Duodenal mucosa (tissue), 2 donors: ENCODE data around the gene CAD.
A peak's percentile ranks its signal among the peaks of the same experiment; 100 is the strongest.

Experiments used
- H3K27ac ChIP-seq: one replicate; pipeline ENCODE4 v1.7.0; 2013; ENCODE audit warnings: low read depth, low read length
- H3K27me3 ChIP-seq, 2 donors: one replicate each; pipeline ENCODE4 v1.7.0; 2013; ENCODE audit warnings: low read length in 2 of 2, control low read depth in 1 of 2; ENCODE audit not compliant: insufficient read depth in 2 of 2, control insufficient read depth in 1 of 2
- H3K36me3 ChIP-seq, 2 donors: one replicate each; pipeline ENCODE4 v1.7.0; 2013; ENCODE audit warnings: low read length in 2 of 2, control low read depth in 1 of 2; ENCODE audit not compliant: insufficient read depth in 2 of 2, control insufficient read depth in 1 of 2
- H3K4me1 ChIP-seq, 2 donors: one replicate each; pipeline ENCODE4 v1.7.0; 2013; ENCODE audit warnings: low read length in 2 of 2, control low read depth in 1 of 2; ENCODE audit not compliant: insufficient read depth in 2 of 2, control insufficient read depth in 1 of 2
- H3K4me3 ChIP-seq, 2 donors: one replicate each; pipeline ENCODE4 v1.7.0; 2013; ENCODE audit warnings: low read length in 2 of 2, low read depth in 1 of 2
- H3K9ac ChIP-seq, 2 donors: one replicate each; pipeline ENCODE4 v1.7.0; 2013; ENCODE audit warnings: low read length in 2 of 2, low read depth in 1 of 2
- H3K9me3 ChIP-seq, 2 donors: one replicate each; pipeline ENCODE4 v1.7.0; 2013; ENCODE audit warnings: low read length in 2 of 2, control low read depth in 1 of 2; ENCODE audit not compliant: control insufficient read depth in 1 of 2

CAD gene

GRCh38 chr2:27211241-27211942 lies 5.8 kb upstream of the CAD start:
- Histone ChIP-seq H3K4me1 (peaks cover 26 to 27% of the 10 kb centered on the region in 2 donors), H3K9me3 (no peaks in the 10 kb centered on the region), H3K9ac (peak overlapping the region; percentile 90 to 94), H3K36me3 (peaks cover 6 to 34% of the 10 kb centered on the region in 2 donors), H3K27me3 (no peaks in the 10 kb centered on the region), H3K27ac (no peak overlapping the region), H3K4me3 (peak overlapping the region; percentile 82 to 95)

- H3K4me1 ChIP-seq, result peaks cover 27 to 32% of the 10 kb centered on the region in 2 donors
- H3K27me3 ChIP-seq, result no peaks in the 10 kb centered on the region
- no peaks in the 10 kb centered on the region for H3K9me3 ChIP-seq
- H3K9ac ChIP-seq, result peak within 1 kb of the TSS; percentile 94 to 99
- peak within 1 kb of the TSS; percentile 96 for H3K27ac ChIP-seq
- H3K36me3 ChIP-seq, result peaks cover 0 to 27% of the 10 kb centered on the region in 2 donors
- peak within 1 kb of the TSS; percentile 82 to 95 for H3K4me3 ChIP-seq
These were observed 5.1 kb upstream of the CAD start, which contains the start of the genes ATRAID and SLC5A6 for GRCh38 chr2:27211943-27212625. Gene ATRAID, plus strand, starts transcription at chr2:27212041. Its CDS starts 328 bp downstream, at chr2:27212369. Gene SLC5A6, minus strand, starts transcription at chr2:27212268. Its CDS starts 4,618 bp downstream, at chr2:27207650.

- Histone ChIP-seq H3K4me1 (peaks cover 30 to 37% of the 10 kb centered on the region in 2 donors), H3K9me3 (no peaks in the 10 kb centered on the region), H3K9ac (peak overlapping the region; percentile 94 to 99), H3K4me3 (peak overlapping the region; percentile 82 to 95), H3K36me3 (peaks cover 0 to 20% of the 10 kb centered on the region in 2 donors), H3K27ac (peak overlapping the region; percentile 96), H3K27me3 (no peaks in the 10 kb centered on the region)
These were observed 4.3 kb upstream of the CAD start for GRCh38 chr2:27212626-27213471.

- Histone ChIP-seq H3K4me3 (no peak overlapping the region), H3K27me3 (no peaks in the 10 kb centered on the region), H3K9me3 (no peaks in the 10 kb centered on the region), H3K27ac (no peak overlapping the region), H3K36me3 (peaks cover 0 to 11% of the 10 kb centered on the region in 2 donors), H3K4me1 (peaks cover 35 to 41% of the 10 kb centered on the region in 2 donors), H3K9ac (no peak overlapping the region)
These were observed 2.2 kb upstream of the CAD start for GRCh38 chr2:27214941-27215340.

GRCh38 chr2:27216416-27217137 lies 592 bp upstream of the CAD start:
- peak overlapping the region; percentile 45 to 72 for H3K9ac ChIP-seq
- no peak overlapping the region for H3K27ac ChIP-seq
- peak overlapping the region; percentile 72 to 93 for H3K4me3 ChIP-seq

GRCh38 chr2:27218614-27219013 lies 1.4 kb downstream of the CAD start:
- Histone ChIP-seq H3K4me1 (peaks cover 17 to 25% of the 10 kb centered on the region in 2 donors), H3K27ac (no peak overlapping the region), H3K9ac (peak overlapping the region; percentile 45 to 83), H3K9me3 (no peaks in the 10 kb centered on the region), H3K27me3 (no peaks in the 10 kb centered on the region), H3K4me3 (peak overlapping the region in 1 of 2 donors; percentile 72), H3K36me3 (peaks cover 10 to 36% of the 10 kb centered on the region in 2 donors)

More at GRCh38 chr2:27216416-27217137, 592 bp upstream of the CAD start:
- peaks cover 26 to 31% of the 10 kb centered on the region in 2 donors for H3K4me1 ChIP-seq
- no peaks in the 10 kb centered on the region for H3K27me3 ChIP-seq
- no peaks in the 10 kb centered on the region for H3K9me3 ChIP-seq
- peaks cover 0 to 18% of the 10 kb centered on the region in 2 donors for H3K36me3 ChIP-seq

GRCh38 chr2:27219091-27219490 lies 1.9 kb downstream of the CAD start:
- H3K27me3 ChIP-seq, result no peaks in the 10 kb centered on the region

GRCh38 chr2:27220091-27220490 lies 2.9 kb downstream of the CAD start:
- no peaks in the 10 kb centered on the region for H3K27me3 ChIP-seq
- no peak overlapping the region for H3K4me3 ChIP-seq
- no peak overlapping the region for H3K9ac ChIP-seq
- peaks cover 17 to 25% of the 10 kb centered on the region in 2 donors for H3K4me1 ChIP-seq
- H3K9me3 ChIP-seq, result no peaks in the 10 kb centered on the region
- no peak overlapping the region for H3K27ac ChIP-seq
- peaks cover 23 to 49% of the 10 kb centered on the region in 2 donors for H3K36me3 ChIP-seq

More at GRCh38 chr2:27219091-27219490, 1.9 kb downstream of the CAD start:
- no peak overlapping the region for H3K27ac ChIP-seq
- no peaks in the 10 kb centered on the region for H3K9me3 ChIP-seq
- peaks cover 17 to 25% of the 10 kb centered on the region in 2 donors for H3K4me1 ChIP-seq
- no peak overlapping the region for H3K9ac ChIP-seq
- no peak overlapping the region for H3K4me3 ChIP-seq
- peaks cover 14 to 41% of the 10 kb centered on the region in 2 donors for H3K36me3 ChIP-seq

GRCh38 chr2:27221166-27221565 lies 4.0 kb downstream of the CAD start:
- Histone ChIP-seq H3K9ac (no peak overlapping the region), H3K9me3 (no peaks in the 10 kb centered on the region), H3K27me3 (no peaks in the 10 kb centered on the region), H3K4me1 (peaks cover 17 to 25% of the 10 kb centered on the region in 2 donors), H3K36me3 (peaks cover 31 to 52% of the 10 kb centered on the region in 2 donors), H3K4me3 (no peak overlapping the region), H3K27ac (no peak overlapping the region)
